Left kidney (tissue), 2 donors: ENCODE data around the gene PDZD8. TPM values are rescaled to one million over a fixed set of nuclear protein-coding genes. Genes with fewer than 3 reads are reported as not detected.

Experiments
- DNase-seq: peaks from one replicate; pipeline ENCODE4 v3.0.0-alpha.2; 2013
- polyA plus RNA-seq: library from polyadenylated mRNA; unstranded; fragments of 120-200 nt; gene quantifications from one replicate; pipeline ENCODE4 v1.2.1, GENCODE V29; 2013; ENCODE audit not compliant: insufficient read length

The PDZD8 gene
- polyA plus RNA-seq, 1 donor: 48.4 TPM

- DNase-seq: no peak
Measured at GRCh38 chr10:117398029-117398428, 22.8 kb upstream of the PDZD8 start.

GRCh38 chr10:117391436-117392205 lies 16.4 kb upstream of the PDZD8 start:
- no peak for DNase-seq

- DNase-seq: no peak
Measured at GRCh38 chr10:117390420-117390819, 15.2 kb upstream of the PDZD8 start.

GRCh38 chr10:117386805-117387204 lies 11.6 kb upstream of the PDZD8 start:
- DNase-seq: no peak

GRCh38 chr10:117382861-117383260 lies 7.6 kb upstream of the PDZD8 start:
- no peak for DNase-seq

GRCh38 chr10:117374506-117375359 lies 507 bp downstream of the PDZD8 start:
- DNase-seq: peak; percentile 28

- DNase-seq: peak; percentile 22
Measured at GRCh38 chr10:117373823-117374505, 1.3 kb downstream of the PDZD8 start.

- DNase-seq: no peak
Measured at GRCh38 chr10:117370205-117370604, 5.0 kb downstream of the PDZD8 start.

- DNase-seq: no peak
Measured at GRCh38 chr10:117367718-117368117, 7.5 kb downstream of the PDZD8 start.

GRCh38 chr10:117366741-117367140 lies 8.5 kb downstream of the PDZD8 start:
- DNase-seq: no peak

- DNase-seq: no peak
Measured at GRCh38 chr10:117365612-117366011, 9.6 kb downstream of the PDZD8 start.

- DNase-seq: no peak
Measured at GRCh38 chr10:117364110-117364960, 10.9 kb downstream of the PDZD8 start.

GRCh38 chr10:117363028-117363427 lies 12.2 kb downstream of the PDZD8 start:
- DNase-seq: no peak

GRCh38 chr10:117362313-117362712 lies 12.9 kb downstream of the PDZD8 start:
- DNase-seq: no peak

- peak; percentile 11 for DNase-seq
Measured at GRCh38 chr10:117360994-117361667, 14.1 kb downstream of the PDZD8 start.

GRCh38 chr10:117360016-117360415 lies 15.2 kb downstream of the PDZD8 start:
- no peak for DNase-seq

GRCh38 chr10:117355072-117355471 lies 20.2 kb downstream of the PDZD8 start:
- no peak for DNase-seq

GRCh38 chr10:117353684-117354083 lies 21.6 kb downstream of the PDZD8 start:
- no peak for DNase-seq

GRCh38 chr10:117352724-117353123 lies 22.5 kb downstream of the PDZD8 start:
- no peak for DNase-seq

- DNase-seq: no peak
Measured at GRCh38 chr10:117351996-117352395, 23.2 kb downstream of the PDZD8 start.

- no peak for DNase-seq
Measured at GRCh38 chr10:117351558-117351957, 23.7 kb downstream of the PDZD8 start.
